HG02870 (cell line): ENCODE data around the gene USO1.
A peak's percentile ranks its signal among the peaks of the same experiment; 100 is the strongest.
"Not testable (repeated sequence)": the region's sequence is repeated elsewhere in the genome, so short reads cannot be mapped to it uniquely, and the experiment has no call there.

ENCODE experiments used
- ATAC-seq: cut with Tn5 transposase; IDR thresholded peaks from one replicate; pipeline ENCODE4 v1.9.1; 2021; ENCODE audit warnings: mild to moderate bottlenecking, moderate library complexity; ENCODE audit not compliant: unreplicated experiment

Gene USO1

DNA sequence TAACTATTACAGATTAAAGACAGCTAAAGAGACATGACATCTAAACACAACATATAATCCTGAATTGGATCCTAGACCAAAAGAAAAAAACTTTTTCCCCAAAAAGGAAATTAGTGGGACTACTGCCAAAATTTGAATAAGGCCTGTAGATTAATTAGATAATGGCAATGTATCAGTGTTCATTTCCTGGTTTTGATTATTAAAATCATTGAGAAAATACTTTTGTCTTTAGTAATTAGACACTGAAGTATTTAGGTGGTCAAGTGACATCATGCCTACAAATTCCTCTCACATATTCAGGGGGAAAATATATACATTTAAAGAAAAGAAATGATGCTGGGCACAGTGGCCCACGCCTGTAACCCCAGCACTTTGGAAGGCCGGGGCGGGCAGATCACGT, 10.4 kb upstream of the USO1 start:
- no peak for ATAC-seq

DNA sequence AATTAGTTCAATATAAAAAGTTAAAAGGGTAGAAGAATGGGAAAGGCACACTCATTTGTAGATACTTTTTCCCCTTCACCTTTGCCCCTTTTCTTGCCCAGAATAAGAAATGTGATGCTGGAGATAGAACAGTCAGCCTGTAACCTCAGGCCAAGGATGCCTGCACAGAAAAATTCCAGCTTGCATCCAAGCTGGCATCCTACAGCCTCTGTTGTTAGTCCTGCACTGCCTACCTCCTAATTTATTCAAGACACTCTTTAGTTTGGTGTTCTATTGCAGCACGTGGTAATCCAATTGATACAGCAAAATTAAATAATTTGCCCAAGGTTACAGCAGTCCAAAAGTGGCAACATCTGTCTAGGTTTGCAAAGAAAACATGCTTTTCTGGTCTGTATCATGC, 9.7 kb upstream of the USO1 start:
- ATAC-seq, result no peak

DNA sequence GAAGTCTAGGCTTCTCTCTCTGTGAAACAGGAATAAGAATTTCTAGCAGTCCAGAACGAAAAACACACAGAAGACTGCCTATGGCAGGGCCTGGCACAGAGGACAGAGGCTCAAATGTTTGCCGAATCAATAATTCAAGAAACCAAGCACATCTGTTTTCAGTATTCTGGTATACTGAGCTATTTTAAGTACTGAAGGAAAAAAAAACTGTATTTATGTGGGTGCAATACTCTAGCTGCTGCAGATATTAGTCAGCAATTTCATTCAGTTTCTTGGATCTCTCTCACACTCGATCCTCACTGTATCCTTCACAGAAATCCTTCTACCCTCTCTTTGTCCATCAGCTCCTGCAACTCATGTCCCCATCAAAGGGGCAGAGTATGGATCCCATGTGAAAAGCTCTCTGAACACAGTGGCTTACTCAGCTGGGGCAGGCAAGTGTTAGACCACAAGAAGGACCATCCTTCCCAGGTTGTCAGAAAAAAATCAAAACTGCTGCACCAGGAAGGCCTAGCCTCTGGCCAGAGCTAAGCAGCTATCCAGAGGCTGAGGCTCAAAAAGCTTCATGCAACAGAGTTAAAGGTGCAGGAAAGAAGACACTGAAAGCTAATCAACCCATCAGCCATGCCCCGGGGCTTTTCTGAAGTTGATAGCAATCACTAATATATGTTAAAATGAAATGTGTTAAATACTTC, 9.1 kb upstream of the USO1 start:
- ATAC-seq, result peak; percentile 79

DNA sequence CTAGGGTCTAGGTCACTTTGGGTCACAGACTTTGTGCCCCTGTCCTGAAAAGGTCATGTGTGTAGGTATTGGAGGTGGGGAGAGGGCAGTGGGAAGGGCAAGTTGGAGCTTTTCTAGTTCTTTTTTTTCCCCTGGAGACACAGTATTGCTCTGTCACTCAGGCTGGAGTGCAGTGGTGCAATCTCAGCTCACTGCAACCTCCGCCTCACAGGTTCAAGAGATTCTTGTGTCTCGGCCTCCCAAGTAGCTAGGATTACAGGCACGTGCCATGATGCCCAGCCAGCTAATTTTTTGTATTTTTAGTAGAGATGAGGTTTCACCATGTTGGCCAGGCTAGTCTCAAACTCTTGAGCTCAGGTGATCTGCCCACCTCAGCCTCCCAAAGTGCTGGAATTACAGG, 8.3 kb upstream of the USO1 start:
- not testable (repeated sequence) for ATAC-seq

DNA sequence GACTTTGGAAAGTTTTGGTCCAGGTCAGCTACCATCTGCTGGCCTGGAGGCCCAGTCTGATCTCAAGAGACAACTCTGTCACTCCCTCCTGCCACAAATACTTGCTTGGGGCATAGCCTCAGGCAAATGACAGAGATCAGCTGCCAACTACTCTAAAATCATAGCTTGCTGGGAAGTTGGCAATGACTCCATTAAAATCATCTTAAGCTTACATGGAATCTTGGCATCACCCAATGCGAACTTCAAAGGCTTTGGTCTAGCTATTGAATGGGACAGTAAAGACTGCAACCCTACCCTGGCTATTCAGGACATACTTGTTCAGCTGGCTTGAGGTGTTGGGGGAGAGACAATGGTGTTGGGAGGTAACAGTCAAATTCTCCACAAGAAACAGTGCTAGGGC, 7.0 kb upstream of the USO1 start:
- ATAC-seq, result no peak

DNA sequence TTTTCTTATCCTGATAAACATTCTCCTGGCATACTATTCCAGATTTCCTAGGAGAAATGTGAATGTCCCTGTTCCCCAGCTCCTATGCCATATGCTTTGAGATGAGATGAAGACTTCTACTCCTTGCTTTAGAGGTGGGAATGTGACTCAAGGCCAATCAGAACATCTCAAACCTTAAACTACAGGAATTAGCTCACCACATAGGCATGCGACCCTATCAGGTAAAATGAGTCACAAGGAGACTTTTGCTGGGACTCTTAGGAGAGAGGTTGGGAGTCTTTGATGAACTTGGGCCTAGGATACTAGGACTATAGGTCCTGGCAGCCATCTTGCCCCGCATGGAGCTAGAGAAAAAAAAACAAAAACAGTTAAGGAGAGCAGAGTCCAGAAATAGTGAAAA, 5.8 kb upstream of the USO1 start:
- no peak for ATAC-seq

DNA sequence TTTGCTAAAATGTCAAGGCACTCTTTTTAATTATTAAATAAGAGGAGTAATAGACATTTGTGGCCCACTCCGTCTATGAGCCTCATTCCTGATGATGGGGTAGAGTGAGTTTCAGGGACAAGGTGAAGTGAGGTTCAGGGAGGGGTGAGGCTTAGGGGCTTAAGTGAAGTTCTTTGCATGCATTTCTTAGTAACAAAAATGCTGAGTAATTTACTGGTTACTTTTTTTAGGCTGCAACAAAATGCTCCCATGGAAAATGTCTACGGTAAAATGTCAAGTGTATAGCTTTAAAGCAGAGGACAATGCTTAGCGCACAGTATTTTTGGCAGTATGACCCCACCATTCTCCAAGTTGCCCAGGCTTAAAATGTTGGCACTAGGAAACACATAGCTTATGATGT, 2.0 kb upstream of the USO1 start:
- ATAC-seq, result no peak

DNA sequence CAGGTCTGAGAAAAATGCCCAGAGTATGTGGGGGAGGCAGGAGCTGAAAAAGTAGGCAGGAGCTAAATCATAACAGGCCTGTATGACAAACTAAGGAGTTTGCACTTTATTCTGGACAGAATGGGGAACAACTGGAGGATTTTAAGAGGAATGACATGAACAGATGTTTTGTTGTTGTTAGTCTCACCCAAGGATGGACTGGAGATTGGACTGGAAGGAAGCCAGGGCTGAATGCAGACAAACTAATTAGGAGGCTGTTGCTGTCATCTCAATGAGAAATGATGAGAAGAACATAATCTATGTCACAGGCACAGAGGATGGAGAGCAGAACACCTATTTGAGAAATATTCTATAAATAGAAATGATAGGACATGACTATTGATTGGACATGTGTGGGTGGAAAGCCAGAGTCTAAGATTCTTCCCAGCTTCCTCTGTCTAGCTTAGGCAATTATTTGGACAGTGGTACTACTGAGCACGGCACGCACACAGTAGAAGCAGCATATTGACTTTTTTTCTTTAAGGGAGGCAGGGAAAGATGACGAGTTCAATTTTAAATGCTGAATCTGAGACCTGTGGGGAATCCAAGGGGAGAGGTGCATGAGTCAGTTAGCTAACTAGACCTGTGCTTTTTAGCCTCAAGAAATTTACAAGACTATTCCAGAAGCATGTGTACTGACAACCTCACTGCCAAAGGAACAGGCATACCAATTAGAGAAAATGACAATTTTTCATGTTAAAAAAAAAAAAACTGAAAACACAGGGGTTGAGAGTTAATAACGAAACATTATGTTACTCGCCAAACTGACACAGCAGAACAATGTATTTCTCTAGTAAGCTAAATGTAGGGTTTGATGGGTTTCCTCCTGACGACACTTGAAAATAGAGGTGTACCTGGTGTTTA, 963 bp upstream of the USO1 start:
- no peak for ATAC-seq

DNA sequence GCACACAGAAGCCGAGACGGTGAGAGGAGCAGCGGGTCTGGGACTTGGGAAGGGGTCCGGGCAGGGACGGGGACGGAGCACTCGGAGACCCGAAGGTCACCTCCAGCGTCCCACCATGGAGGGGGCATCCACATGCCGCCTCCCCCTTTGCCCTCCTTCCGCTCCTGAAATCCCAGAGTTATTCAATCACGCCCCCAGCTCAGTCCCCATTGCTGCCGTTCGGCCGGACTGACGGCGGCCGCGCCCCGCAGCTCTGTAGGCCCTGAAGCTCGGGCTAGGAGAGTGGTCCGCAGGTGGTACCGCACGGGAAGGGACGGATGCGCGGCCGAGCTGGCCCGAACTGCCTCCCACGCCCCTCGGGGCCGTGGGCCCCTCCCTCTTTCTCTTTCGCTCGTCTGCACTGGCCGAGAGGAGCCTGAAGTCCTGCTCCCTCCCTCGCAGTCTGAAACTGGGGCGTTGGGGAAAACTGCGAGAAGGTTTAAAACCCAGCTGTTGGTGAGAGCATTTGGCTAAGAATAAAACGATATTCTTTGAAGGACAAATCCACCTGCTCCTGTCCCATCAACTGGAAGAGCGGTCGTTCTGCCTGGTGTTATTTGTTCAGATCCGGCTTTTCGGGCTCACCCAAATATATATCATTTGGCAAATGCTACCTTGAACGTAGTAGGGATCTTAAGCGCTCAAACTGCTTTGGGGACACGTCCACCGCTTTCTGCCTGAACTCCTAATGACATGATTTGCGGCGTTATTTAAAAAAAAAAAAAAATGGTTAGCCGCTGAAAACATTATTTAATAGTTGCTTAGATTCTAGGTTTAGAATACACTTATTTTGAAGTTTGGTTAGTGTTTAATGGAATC, 719 bp downstream of the USO1 start:
- peak; percentile 52 for ATAC-seq

DNA sequence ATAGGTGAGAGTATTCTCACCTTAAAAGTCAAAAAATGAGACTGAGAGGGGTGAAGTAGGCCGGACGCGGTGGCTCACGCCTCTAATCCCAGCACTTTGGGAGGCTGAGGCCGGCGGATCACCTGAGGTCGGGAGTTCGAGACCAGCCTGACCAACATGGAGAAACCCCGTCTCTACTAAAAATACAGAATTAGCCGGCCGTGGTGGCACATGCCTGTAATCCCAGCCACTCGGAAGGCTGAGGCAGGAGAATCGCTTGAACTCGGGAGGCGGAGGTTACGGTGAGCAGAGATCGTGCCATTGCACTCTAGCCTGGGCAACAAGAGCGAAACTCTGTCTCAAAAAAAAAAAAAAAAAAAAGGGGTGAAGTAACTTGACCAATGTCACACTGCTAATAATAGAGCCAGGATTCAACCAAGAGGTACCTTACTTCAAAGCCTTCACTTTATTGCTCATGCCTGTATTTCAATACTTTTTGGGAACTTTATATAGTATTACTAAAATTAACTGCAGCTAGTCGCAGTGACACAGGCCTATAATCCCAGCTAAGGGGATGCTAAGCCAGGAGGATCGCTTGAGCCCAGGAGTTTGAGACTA, 1.7 kb downstream of the USO1 start:
- ATAC-seq, result not testable (repeated sequence)

DNA sequence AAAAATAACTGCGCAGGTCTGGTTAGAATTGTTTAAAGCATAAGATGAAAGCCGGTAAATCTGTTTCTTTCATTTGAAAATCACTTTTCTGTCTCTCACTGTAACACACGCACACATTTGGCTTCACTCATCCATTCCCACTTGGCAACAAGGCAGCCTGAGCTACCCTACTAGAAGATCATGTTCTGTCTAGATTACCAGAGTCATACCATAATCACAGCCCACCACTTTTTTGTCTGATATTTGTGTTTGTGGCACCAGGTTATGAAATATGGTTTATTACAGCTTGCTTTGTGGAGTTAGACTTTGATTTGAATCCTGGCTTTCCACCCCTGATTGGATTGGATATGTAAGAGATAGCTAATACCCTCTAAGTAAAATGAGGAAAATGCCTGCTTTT, 2.2 kb downstream of the USO1 start:
- no peak for ATAC-seq

DNA sequence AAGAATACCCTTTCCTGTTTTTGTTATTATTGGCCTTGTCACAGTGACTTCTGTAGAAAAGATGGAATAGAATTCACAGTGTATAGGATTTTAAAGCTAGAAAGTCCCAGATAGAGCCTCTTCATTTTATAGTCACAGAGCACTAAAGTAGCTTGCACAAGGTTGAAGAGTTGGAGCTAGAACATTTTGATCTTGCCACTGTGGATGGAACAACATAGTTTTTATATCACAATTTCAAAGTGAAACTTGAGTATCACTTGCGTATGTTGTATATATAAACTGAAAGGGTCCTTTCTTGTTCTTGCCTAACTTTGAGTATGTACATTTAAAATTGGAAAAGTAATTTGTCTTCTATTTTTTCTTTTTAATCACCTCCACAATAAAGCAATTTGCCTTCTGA, 2.7 kb downstream of the USO1 start:
- ATAC-seq, result no peak

DNA sequence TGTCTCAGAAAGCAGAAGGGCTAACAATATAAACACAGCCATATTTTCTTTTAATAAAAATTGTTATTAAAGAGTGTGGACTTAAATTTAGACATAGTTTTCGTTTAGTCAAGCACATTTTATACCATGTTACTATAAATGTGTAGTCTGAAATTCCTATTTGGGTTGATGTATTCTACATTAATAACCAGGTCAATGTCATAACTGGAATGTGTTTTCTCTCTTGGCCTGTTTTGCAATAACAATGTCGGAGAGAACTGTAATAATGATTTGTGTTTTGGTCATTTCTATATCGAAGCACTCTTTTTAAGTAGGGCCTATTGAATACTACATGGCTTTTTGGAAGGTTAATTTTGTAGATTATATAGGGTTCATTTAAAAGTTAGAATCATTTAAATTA, 5.5 kb downstream of the USO1 start:
- no peak for ATAC-seq

DNA sequence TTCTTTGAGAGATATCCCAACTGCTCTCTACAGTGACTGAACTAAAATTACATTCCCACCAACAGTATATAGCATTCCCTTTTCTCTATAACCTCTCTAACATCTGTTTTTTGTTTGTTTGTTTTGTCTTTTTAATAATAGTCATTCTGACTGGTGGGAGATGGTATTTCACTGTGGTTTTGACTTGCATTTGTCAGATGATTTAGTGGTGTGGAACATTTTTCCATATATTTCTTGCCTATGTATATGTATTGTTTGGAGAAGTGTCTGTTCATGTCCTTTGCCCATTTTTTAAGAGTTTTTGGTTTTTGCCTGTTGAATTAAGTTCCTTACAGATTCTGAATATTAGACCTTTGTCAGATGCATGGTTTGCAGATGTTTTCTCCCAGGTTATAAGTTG, 9.0 kb downstream of the USO1 start:
- ATAC-seq, result no peak

DNA sequence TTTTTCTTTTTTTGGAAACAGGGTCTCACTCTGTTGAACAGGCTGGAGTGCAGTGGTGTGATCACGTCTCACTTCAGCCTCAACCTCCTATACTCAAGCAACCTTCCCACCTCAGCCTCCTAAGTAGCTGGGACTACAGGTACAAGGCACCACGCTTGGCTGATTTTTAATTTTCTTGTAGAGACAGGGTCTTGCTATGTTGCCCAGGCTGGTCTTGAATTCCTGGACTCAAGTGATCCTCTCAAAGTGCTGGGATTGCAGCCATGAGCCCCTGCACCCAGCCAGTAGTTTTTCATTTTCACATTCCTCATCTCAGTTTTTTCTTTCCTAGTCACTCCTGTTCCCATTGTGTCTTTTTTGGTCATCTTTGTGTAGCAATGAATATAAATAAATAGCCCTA, 11.1 kb downstream of the USO1 start:
- no peak for ATAC-seq

DNA sequence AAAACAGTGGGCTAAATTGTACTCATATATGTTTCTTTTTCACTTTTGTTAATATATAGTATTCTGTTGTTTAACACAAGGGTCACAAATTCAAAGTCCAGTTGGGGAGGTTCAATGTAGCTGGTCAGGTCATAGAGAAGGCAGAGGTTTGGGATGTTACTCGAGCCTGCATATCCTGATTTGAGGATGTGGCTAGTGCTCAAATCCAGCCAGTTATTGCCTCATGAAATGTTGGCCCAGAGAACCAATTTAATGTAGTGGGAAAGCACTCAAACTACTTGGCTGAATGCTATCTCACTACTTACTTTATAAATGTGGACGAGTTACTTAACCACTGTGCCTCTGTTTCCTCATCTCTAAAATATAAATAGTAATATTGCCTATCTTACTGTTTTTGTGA, 12.5 kb downstream of the USO1 start:
- no peak for ATAC-seq

DNA sequence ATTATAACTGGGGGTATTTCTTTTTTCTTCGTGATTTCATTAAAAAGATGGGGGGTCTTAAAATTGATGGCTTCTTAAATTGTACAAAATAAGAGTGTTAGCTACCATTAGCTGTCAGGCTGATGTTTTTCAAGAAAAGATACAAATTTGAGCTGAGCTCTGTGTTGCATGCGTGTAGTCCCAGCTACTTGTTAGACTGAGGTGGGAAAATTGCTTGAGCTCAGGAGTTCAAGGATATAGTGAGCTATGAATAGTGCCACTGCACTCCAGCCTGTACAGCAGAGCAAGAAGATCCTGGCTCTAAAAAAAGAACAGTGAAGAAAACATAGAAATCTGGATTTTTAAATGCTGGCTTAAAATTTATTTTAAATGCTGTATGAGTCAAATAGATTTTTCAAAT, 13.0 kb downstream of the USO1 start:
- ATAC-seq, result no peak

DNA sequence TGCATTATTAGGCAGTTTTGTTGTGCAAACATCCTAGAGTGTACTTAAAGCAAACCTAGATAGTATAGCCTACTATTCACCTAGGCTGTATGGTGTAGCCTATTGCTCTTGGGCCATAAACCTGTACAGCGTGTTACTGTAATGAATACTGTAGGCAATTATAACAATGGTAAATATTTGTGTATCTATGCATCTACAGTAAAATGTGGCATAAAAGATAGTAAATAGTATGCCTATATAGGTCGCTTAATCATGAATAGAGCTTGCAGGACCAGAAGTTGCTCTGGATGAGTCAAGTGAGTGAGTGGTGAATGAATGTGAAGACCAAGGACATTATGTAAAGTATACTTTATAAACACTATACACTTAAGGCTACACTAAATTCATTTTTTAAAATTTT, 16.6 kb downstream of the USO1 start:
- ATAC-seq, result no peak

DNA sequence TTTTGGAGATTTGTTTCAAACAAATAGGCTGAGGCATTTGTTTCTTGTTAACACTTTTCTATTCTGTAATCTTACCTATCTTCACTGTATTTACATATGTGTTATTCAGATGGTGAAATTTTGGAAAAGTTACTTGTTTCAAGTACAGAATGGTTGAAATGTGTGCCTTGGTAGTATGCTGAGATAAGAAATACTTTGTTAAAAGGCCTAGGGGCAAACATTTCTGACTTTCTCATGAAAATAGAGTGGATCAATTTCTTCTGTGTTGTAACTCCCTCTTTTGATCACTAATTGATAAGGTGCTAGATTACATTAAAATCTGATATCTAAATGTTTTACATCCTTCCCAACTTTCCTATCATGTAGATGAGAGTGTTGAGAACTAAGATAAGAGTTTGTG, 18.1 kb downstream of the USO1 start:
- ATAC-seq, result no peak

DNA sequence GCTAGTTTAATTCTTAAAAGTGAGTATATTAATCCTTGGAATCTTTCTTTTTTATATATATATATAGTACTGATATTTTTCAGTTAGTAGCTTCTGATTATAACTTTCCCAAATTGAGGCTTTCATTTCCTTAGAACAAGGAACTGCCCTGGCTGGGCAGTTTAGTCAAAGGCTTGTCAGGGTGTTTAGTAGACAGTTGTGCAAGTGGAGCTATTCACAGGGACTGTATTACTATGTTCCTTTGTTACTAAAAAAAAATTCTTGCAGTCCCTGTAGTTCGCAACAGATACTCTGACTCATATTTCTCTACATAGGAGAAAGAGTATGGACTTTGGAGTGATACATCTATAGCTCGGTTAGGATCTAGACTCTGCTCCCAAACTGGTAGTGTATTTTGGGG, 20.8 kb downstream of the USO1 start:
- no peak for ATAC-seq

DNA sequence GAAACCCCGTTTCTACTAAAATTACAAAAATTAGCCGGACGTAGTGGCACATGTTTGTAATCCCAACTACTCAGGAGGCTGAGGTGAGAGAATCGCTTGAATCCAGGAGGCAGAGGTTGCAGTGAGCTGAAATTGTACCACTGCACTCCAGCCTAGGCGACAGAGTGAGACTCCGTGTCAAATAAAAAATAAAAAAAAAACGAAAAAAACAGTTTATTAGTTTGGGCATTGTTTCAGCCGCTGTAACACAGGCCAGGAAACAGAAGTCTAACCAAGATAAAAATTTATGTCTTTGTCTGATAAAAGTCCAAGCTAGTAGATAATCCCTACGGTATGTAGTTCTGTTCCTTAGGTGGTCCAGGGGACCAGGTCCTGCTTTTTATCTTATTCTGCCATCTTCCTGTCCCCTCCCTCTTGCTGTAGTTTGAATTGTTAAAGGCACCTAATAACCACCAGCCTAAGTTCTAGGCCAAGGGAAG, 21.4 kb downstream of the USO1 start:
- no peak for ATAC-seq
